Neural cell (in vitro differentiated cells): Measurements from ENCODE around the gene MRGPRE. TPM values are rescaled to one million over a fixed set of nuclear protein-coding genes. Genes with fewer than 3 reads are reported as not detected.

Experiments
- POLR2AphosphoS5 ChIP-seq: IDR thresholded peaks from 2 replicates; pipeline ENCODE4 v1.6.1; 2012
- polyA plus RNA-seq: library from polyadenylated mRNA; depleted of rRNA; stranded (reverse); fragments of >200 nt; gene quantifications from 2 replicates; pipeline ENCODE4 v1.2.3, GENCODE V29; 2014

MRGPRE gene
- polyA plus RNA-seq, 1 donor from 2014 or later, result 0.28 TPM

DNA sequence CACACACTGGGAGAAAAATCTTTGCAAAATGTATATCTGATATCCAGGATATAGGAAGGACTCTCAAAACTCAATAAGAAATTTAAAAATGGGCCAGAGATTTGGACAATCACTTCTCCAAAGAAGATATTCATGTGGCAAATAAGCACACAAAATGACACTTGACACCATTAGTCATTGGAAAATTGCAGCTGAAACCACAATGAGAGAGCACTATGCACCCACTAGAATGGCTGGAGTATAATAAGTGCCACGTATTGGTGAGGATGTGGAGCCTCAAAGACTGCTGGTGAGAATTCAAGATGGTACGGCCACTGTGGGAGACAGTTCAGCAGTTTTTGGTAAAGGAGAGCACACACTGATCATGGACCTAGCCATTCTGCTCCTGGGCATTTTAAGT is 54.3 kb downstream of the MRGPRE start (continued):
- TF ChIP-seq POLR2AphosphoS5, result no peak

Other genes with a start within 250 kb of the MRGPRE start
- gene NAP1L4, start 240.1 kb downstream of the MRGPRE start, polyA plus RNA-seq, result 196 and 199 TPM in 2 replicates
- 48.2 and 61.0 TPM in 2 replicates for gene CARS1, start 175.0 kb downstream of the MRGPRE start, polyA plus RNA-seq
- gene OSBPL5, start 67.1 kb downstream of the MRGPRE start, polyA plus RNA-seq, result 49.1 and 82.5 TPM in 2 replicates
- gene MRGPRG, start 13.6 kb downstream of the MRGPRE start, polyA plus RNA-seq, result not detected in 2 replicates
- gene ZNF195, start 146.7 kb upstream of the MRGPRE start, polyA plus RNA-seq, result 89.0 and 101 TPM in 2 replicates